Esophagus squamous epithelium (tissue), 5 donors: Measurements from ENCODE around the gene MTREX. TPM values are rescaled to one million over a fixed set of nuclear protein-coding genes. Genes with fewer than 3 reads are reported as not detected.

Source experiments
- DNase-seq: peaks from one replicate; lab custom pipeline; 2025; lab: John Stamatoyannopoulos, UW
- H3K27ac ChIP-seq, 4 donors: fragments of 200-600 bp; sonication (generic); one replicate each; pipeline ENCODE4 v1.5.1; 2016 to 2019; ENCODE audit warnings: mild to moderate bottlenecking in 1 of 4
- H3K27me3 ChIP-seq, 4 donors: fragments of 200-600 bp; sonication (generic); 1 replicate in 3 of 4; 2 replicates in 1 of 4; pipeline versions ENCODE4 v1.5.1 to v1.6.0; 2017 to 2021; ENCODE audit warnings: antibody characterized with exemption in 1 of 4
- H3K36me3 ChIP-seq, 3 donors: fragments of 200-600 bp; sonication (generic); one replicate each; pipeline ENCODE4 v1.5.1; 2016 to 2019
- H3K4me1 ChIP-seq, 3 donors: fragments of 200-600 bp; sonication (generic); one replicate each; pipeline ENCODE4 v1.5.1; 2017 to 2019
- H3K4me3 ChIP-seq, 4 donors: fragments of 200-600 bp; sonication (generic); 1 replicate in 3 of 4; 2 replicates in 1 of 4; pipeline ENCODE4 v1.5.1; 2016 to 2019; ENCODE audit warnings: mild to moderate bottlenecking in 2 of 4, moderate library complexity in 1 of 4
- H3K9me3 ChIP-seq, 3 donors: fragments of 200-600 bp; sonication (generic); one replicate each; pipeline ENCODE4 v1.5.1; 2016 to 2019
- CTCF ChIP-seq, 6 experiments: fragments of 450-650 bp in 4 of 6; fragments of 200-600 bp in 2 of 6; sonication (generic) in 2 of 6; IDR thresholded peaks; one replicate each; pipeline ENCODE4 v1.5.1; 2016 to 2019; ENCODE audit warnings: antibody characterized with exemption in 6 of 6, mild to moderate bottlenecking in 4 of 6, moderate library complexity in 4 of 6
- POLR2A ChIP-seq, 4 donors: fragments of 450-650 bp; IDR thresholded peaks; one replicate each; pipeline ENCODE4 v1.6.1; 2017; ENCODE audit warnings: antibody characterized with exemption in 4 of 4, mild to moderate bottlenecking in 4 of 4, moderate library complexity in 3 of 4
- WGBS, 2 donors: methylation state at CpG; one replicate each; pipeline ENCODE4 v1.1.5; 2018; 5-methylcytosine and 5-hydroxymethylcytosine counted together
- intact Hi-C: fragments of 100-400 bp; cut with DNase I; formaldehyde crosslinking; loops from one replicate; pipeline ENCODE4 v1.15.0; 2022
- total RNA-seq, 4 donors: library from RNA; depleted of rRNA; stranded (reverse); fragments of >200 nt; gene quantifications; one replicate each; pipeline ENCODE4 v1.1.0, GENCODE V29; 2016
- donor health status: DM: yes; HTN: yes; CAD: no.

Gene MTREX
- total RNA-seq, 4 donors from 2014 or later: 63.9 to 79.3 (median 72.2) TPM

- DNase-seq: no peak
- H3K4me3 ChIP-seq: no peak overlapping the region
- no peak for TF ChIP-seq POLR2A (IDR thresholded peaks at IDR 0.05)
- TF ChIP-seq CTCF (IDR thresholded peaks at IDR 0.05): no peak
- H3K27me3 ChIP-seq: no peaks in the 10 kb centered on the region
- H3K27ac ChIP-seq: no peak overlapping the region
- peaks cover 0 to 7% (median 0%) of the 10 kb centered on the region in 3 donors for H3K4me1 ChIP-seq
- peaks cover 4 to 69% (median 10%) of the 10 kb centered on the region in 3 donors for H3K36me3 ChIP-seq
- H3K9me3 ChIP-seq: peaks cover 0 to 15% (median 8%) of the 10 kb centered on the region in 3 donors
- intact Hi-C loops: no loop called here
- WGBS, 2 donors: 79 to 97% methylated on average over 2 of the region's 2 CpGs
These were observed 76.3 kb downstream of the MTREX start for GRCh38 chr5:55384072-55384471.

GRCh38 chr5:55385227-55385626 is 77.4 kb downstream of the MTREX start:
- peaks cover 4 to 69% (median 4%) of the 10 kb centered on the region in 3 donors for H3K36me3 ChIP-seq
- TF ChIP-seq POLR2A (IDR thresholded peaks at IDR 0.05) (no peak), CTCF (IDR thresholded peaks at IDR 0.05) (no peak)
- WGBS, 2 donors: 100% methylated on average over 1 of the region's 1 CpG

GRCh38 chr5:55385846-55386245 is 78.1 kb downstream of the MTREX start:
- DNase-seq: no peak
- Histone ChIP-seq H3K27me3 (no peaks in the 10 kb centered on the region), H3K4me3 (no peak overlapping the region), H3K27ac (no peak overlapping the region), H3K36me3 (peaks cover 4 to 69% (median 4%) of the 10 kb centered on the region in 3 donors), H3K4me1 (peaks cover 0 to 7% (median 0%) of the 10 kb centered on the region in 3 donors), H3K9me3 (peaks cover 0 to 15% (median 8%) of the 10 kb centered on the region in 3 donors)
- TF ChIP-seq CTCF (IDR thresholded peaks at IDR 0.05): no peak
- no peak for TF ChIP-seq POLR2A (IDR thresholded peaks at IDR 0.05)
- intact Hi-C loops: no loop called here
- 83% methylated on average over 3 of the region's 3 CpGs for WGBS, 2 donors

More at GRCh38 chr5:55385227-55385626, 77.4 kb downstream of the MTREX start:
- no peak for DNase-seq
- no peaks in the 10 kb centered on the region for H3K27me3 ChIP-seq
- intact Hi-C loops: no loop called here
- H3K27ac ChIP-seq: no peak overlapping the region
- peaks cover 0 to 15% (median 8%) of the 10 kb centered on the region in 3 donors for H3K9me3 ChIP-seq
- H3K4me1 ChIP-seq: peaks cover 0 to 7% (median 0%) of the 10 kb centered on the region in 3 donors
- no peak overlapping the region for H3K4me3 ChIP-seq

- H3K4me3 ChIP-seq: no peak overlapping the region
- H3K27ac ChIP-seq: no peak overlapping the region
- no peaks in the 10 kb centered on the region for H3K27me3 ChIP-seq
- peaks cover 0 to 7% (median 0%) of the 10 kb centered on the region in 3 donors for H3K4me1 ChIP-seq
- intact Hi-C loops: no loop called here
- H3K9me3 ChIP-seq: peaks cover 0 to 15% (median 8%) of the 10 kb centered on the region in 3 donors
- 80 to 91% methylated on average over 1 of the region's 1 CpG for WGBS, 2 donors
- no peak for TF ChIP-seq POLR2A (IDR thresholded peaks at IDR 0.05)
- no peak for TF ChIP-seq CTCF (IDR thresholded peaks at IDR 0.05)
- no peak for DNase-seq
- H3K36me3 ChIP-seq: peaks cover 4 to 71% (median 4%) of the 10 kb centered on the region in 3 donors
These were observed 78.6 kb downstream of the MTREX start for GRCh38 chr5:55386356-55386755.

GRCh38 chr5:55387865-55388264 is 80.1 kb downstream of the MTREX start:
- TF ChIP-seq CTCF (IDR thresholded peaks at IDR 0.05) (no peak), POLR2A (IDR thresholded peaks at IDR 0.05) (no peak)
- H3K27me3 ChIP-seq: no peaks in the 10 kb centered on the region
- peaks cover under 1 to 71% (median 1%) of the 10 kb centered on the region in 3 donors for H3K36me3 ChIP-seq
- no peak overlapping the region for H3K27ac ChIP-seq
- 76 to 91% methylated on average over 2 of the region's 2 CpGs for WGBS, 2 donors
- DNase-seq: no peak
- H3K4me1 ChIP-seq: peaks cover 0 to 7% (median 0%) of the 10 kb centered on the region in 3 donors
- H3K4me3 ChIP-seq: no peak overlapping the region
- peaks cover 0 to 16% (median 5%) of the 10 kb centered on the region in 3 donors for H3K9me3 ChIP-seq
- intact Hi-C loops: no loop called here
